Sigmoid colon (tissue), 4 donors: ENCODE measurements around the gene GLIS2.

ENCODE experiments used
- CTCF ChIP-seq, 4 experiments: fragments of 450-650 bp in 3 of 4; fragments of 200-600 bp in 1 of 4; IDR thresholded peaks; one replicate each; pipeline ENCODE4 v1.5.1; 2016 to 2019; ENCODE audit warnings: antibody characterized with exemption in 4 of 4, mild to moderate bottlenecking in 3 of 4, moderate library complexity in 2 of 4
- POLR2A ChIP-seq, 2 donors: fragments of 450-650 bp; IDR thresholded peaks; one replicate each; pipeline ENCODE4 v1.6.1; 2016; ENCODE audit warnings: antibody characterized with exemption in 2 of 2, mild to moderate bottlenecking in 2 of 2, moderate library complexity in 2 of 2
- POLR2AphosphoS5 ChIP-seq, 4 donors: sonication (generic); formaldehyde crosslinking; IDR thresholded peaks; one replicate each; pipeline ENCODE4 v1.6.1; 2017; ENCODE audit warnings: antibody characterized with exemption in 4 of 4

- TF ChIP-seq CTCF (IDR thresholded peaks at IDR 0.05) (no peak), POLR2A (IDR thresholded peaks at IDR 0.05) (no peak), POLR2AphosphoS5 (IDR thresholded peaks at IDR 0.05) (no peak)
Observed at GRCh38 chr16:4324492-4325252, 8.8 kb downstream of the GLIS2 start.
